CD4-positive, alpha-beta T cell (primary cell): ENCODE results near the gene COL11A1. TPM values are rescaled to one million over a fixed set of nuclear protein-coding genes. Genes with fewer than 3 reads are reported as not detected.

Experiments
- ATAC-seq: fragments of 200-7000 bp; cut with Tn5 transposase; one replicate; pipeline ENCODE4 v1.10.0; 2022; ENCODE audit warnings: mild to moderate bottlenecking; ENCODE audit not compliant: poor library complexity
- CTCF ChIA-PET: fragments of 350-600 bp; sonication (Branson Sonifier 250); formaldehyde crosslinking; loops from one replicate; lab custom pipeline; 2021; ENCODE audit warnings: antibody characterized with exemption, inconsistent platforms; lab: Charles Lee
- POLR2A ChIA-PET: fragments of 350-600 bp; sonication (Branson Sonifier 250); formaldehyde crosslinking; loops from one replicate; lab custom pipeline; 2021; ENCODE audit warnings: antibody characterized with exemption, inconsistent platforms; lab: Charles Lee
- DNase-seq, 14 experiments: peaks; one replicate each; pipeline ENCODE4 v3.0.0-alpha.2; 2013 to 2020; ENCODE audit warnings: mixed read lengths in 2 of 14
- H3K27ac ChIP-seq, 2 donors: one replicate each; pipeline versions ENCODE4 v1.5.1 to v1.7.0; 2013; ENCODE audit warnings: low read length in 2 of 2, low read depth in 1 of 2, mild to moderate bottlenecking in 1 of 2
- H3K27me3 ChIP-seq, 2 experiments: 1 replicate in 1 of 2; 2 replicates in 1 of 2; pipeline versions ENCODE4 v1.6.1 to v1.7.0; 2013; ENCODE audit warnings: low read length in 2 of 2, control low read depth in 1 of 2, mild to moderate bottlenecking in 1 of 2, moderate library complexity in 1 of 2; ENCODE audit not compliant: insufficient read depth in 2 of 2, control insufficient read depth in 1 of 2
- H3K36me3 ChIP-seq: one replicate; pipeline ENCODE4 v1.6.1; 2013; ENCODE audit warnings: low read length, control low read depth; ENCODE audit not compliant: insufficient read depth
- H3K4me1 ChIP-seq: one replicate; pipeline ENCODE4 v1.6.1; 2013; ENCODE audit warnings: low read length, control low read depth; ENCODE audit not compliant: insufficient read depth
- H3K4me3 ChIP-seq: one replicate; pipeline ENCODE4 v1.5.1; 2013; ENCODE audit warnings: mild to moderate bottlenecking, low read length, moderate library complexity
- H3K9me3 ChIP-seq, 2 experiments: 1 replicate in 1 of 2; 2 replicates in 1 of 2; pipeline versions ENCODE4 v1.6.1 to v1.7.0; 2013; ENCODE audit warnings: low read length in 2 of 2, mild to moderate bottlenecking in 2 of 2, control low read depth in 1 of 2, moderate library complexity in 1 of 2; ENCODE audit not compliant: control insufficient read depth in 1 of 2, insufficient read depth in 1 of 2
- H3K27ac Mint-ChIP-seq: one replicate; pipeline ENCODE4 v1.8.0; 2020; ENCODE audit warnings: mixed read lengths
- H3K27me3 Mint-ChIP-seq: one replicate; pipeline ENCODE4 v1.8.0; 2021; ENCODE audit warnings: mixed read lengths
- H3K36me3 Mint-ChIP-seq: one replicate; pipeline ENCODE4 v1.8.0; 2021; ENCODE audit warnings: low read depth, mixed read lengths
- H3K4me1 Mint-ChIP-seq: one replicate; pipeline ENCODE4 v1.8.0; 2021; ENCODE audit warnings: low read depth, mixed read lengths
- H3K4me3 Mint-ChIP-seq: one replicate; pipeline ENCODE4 v1.8.0; 2020; ENCODE audit warnings: mild to moderate bottlenecking, mixed read lengths
- H3K9me3 Mint-ChIP-seq: one replicate; pipeline ENCODE4 v1.8.0; 2020; ENCODE audit warnings: mixed read lengths
- intact Hi-C, 2 experiments: fragments of 100-400 bp; cut with DNase I in 1 of 2; cut with micrococcal nuclease in 1 of 2; formaldehyde crosslinking; loops; one replicate each; pipeline versions ENCODE4 v1.15.1 to v1.9.0; 2023 to 2025; cut with DNase I, micrococcal nuclease
- total RNA-seq, 174 experiments: library from RNA in 2 of 174; stranded (reverse) in 2 of 174; gene quantifications; one replicate each; pipeline ENCODE4 v1.2.3 and lab custom pipeline; 2021 to 2026
- TF ChIP-seq, protein P1 (sequence below): fragments of 200-600 bp; IDR thresholded peaks from one replicate; pipeline ENCODE4 v1.8.0; 2022; ENCODE audit warnings: antibody characterized with exemption, mild to moderate bottlenecking

COL11A1 gene
- total RNA-seq, 2 experiments from 2014 or later: not detected

DNA sequence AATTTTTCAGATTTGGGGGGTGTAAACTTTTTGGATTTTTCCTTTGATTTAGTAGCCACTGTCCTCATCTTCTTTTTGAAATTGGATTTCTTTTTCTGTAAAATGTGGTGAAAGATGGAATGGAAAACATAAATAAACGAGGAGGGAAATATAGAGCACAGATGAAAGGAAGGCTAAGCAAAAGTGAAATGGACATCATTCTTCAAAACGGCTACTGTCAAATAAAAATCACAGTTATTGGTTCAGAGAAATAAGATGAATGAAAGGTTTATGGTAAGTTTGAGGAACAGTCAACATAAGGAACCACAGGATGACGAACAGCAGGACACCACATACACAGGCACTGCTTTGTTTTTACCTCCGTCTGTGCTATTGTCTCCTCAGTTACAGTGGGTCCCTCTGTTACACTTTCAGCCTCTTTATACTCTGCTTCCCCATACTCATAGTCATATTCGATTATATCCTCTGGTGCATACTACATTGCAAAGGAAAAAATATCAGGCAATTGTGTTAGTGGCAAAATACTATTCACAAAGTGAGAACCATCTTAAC lies 82.4 kb downstream of the COL11A1 start:
- Histone ChIP-seq H3K9me3 (no peaks in the 10 kb centered on the region), H3K27me3 (no peaks in the 10 kb centered on the region), H3K4me1 (no peaks in the 10 kb centered on the region), H3K4me3 (no peak overlapping the region), H3K36me3 (no peaks in the 10 kb centered on the region), H3K27ac (no peak overlapping the region)
- ATAC-seq (no peak), DNase-seq (no peak)
- intact Hi-C loops: no loop called here
- CTCF ChIA-PET: no interaction called here
- no peaks in the 10 kb centered on the region for H3K4me1 Mint-ChIP-seq
- H3K36me3 Mint-ChIP-seq: no peaks in the 10 kb centered on the region
- H3K27me3 Mint-ChIP-seq: no peaks in the 10 kb centered on the region
- TF ChIP-seq, protein P1, sequence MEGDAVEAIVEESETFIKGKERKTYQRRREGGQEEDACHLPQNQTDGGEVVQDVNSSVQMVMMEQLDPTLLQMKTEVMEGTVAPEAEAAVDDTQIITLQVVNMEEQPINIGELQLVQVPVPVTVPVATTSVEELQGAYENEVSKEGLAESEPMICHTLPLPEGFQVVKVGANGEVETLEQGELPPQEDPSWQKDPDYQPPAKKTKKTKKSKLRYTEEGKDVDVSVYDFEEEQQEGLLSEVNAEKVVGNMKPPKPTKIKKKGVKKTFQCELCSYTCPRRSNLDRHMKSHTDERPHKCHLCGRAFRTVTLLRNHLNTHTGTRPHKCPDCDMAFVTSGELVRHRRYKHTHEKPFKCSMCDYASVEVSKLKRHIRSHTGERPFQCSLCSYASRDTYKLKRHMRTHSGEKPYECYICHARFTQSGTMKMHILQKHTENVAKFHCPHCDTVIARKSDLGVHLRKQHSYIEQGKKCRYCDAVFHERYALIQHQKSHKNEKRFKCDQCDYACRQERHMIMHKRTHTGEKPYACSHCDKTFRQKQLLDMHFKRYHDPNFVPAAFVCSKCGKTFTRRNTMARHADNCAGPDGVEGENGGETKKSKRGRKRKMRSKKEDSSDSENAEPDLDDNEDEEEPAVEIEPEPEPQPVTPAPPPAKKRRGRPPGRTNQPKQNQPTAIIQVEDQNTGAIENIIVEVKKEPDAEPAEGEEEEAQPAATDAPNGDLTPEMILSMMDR: no peak
- no peak overlapping the region for H3K4me3 Mint-ChIP-seq
- no peak overlapping the region for H3K27ac Mint-ChIP-seq
- POLR2A ChIA-PET: no interaction called here
- H3K9me3 Mint-ChIP-seq: no peaks in the 10 kb centered on the region

DNA sequence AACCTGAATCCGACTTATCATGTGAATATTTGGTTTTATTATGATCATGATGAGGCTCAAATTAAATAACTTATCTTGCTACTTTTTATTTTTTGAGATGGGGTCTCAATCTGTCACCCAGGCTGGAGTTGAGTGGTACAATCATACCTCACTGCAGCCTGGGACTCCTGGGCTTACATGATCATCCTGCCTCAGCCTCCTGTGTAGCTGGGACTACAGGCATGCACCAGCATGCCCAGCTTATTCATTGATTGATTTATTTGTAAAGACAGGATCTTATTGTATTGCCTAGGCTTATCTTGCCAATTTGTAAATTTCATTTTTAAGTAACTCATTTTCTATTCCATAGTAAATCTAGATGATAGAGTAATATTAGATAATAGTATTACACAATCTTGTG lies 84.3 kb downstream of the COL11A1 start:
- Histone ChIP-seq H3K4me3 (no peak overlapping the region), H3K4me1 (no peaks in the 10 kb centered on the region), H3K27ac (no peak overlapping the region), H3K9me3 (no peaks in the 10 kb centered on the region), H3K36me3 (no peaks in the 10 kb centered on the region), H3K27me3 (no peaks in the 10 kb centered on the region)
- H3K9me3 Mint-ChIP-seq: no peaks in the 10 kb centered on the region
- intact Hi-C loops: no loop called here
- DNase-seq (no peak), ATAC-seq (no peak)
- H3K4me3 Mint-ChIP-seq: no peak overlapping the region
- H3K27me3 Mint-ChIP-seq: no peaks in the 10 kb centered on the region
- no peaks in the 10 kb centered on the region for H3K36me3 Mint-ChIP-seq
- CTCF ChIA-PET: no interaction called here
- no peaks in the 10 kb centered on the region for H3K4me1 Mint-ChIP-seq
- TF ChIP-seq, protein P1: no peak
- POLR2A ChIA-PET: no interaction called here
- H3K27ac Mint-ChIP-seq: no peak overlapping the region

DNA sequence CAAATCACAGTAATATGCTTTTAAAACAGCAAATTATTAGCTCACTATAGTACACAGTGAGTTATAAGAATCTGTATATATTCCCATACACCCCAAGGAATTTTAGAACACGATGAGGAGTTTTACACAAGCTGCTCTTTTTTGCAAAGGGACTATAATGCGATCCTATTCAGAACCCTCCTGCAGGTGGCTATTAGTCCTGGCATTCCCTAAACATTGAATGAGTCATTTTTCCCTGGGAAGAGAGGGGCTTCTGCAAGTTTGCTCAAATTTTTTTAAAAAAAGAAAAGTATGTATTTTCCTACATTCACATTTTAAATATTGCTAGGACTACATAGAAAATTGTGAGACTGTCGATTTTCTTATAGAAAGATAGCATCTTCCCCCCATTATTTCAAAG lies 106.3 kb downstream of the COL11A1 start:
- CTCF ChIA-PET: no interaction called here
- no peak for DNase-seq
- H3K4me3 Mint-ChIP-seq: no peak overlapping the region
- intact Hi-C loops: no loop called here
- Histone ChIP-seq H3K4me1 (no peaks in the 10 kb centered on the region), H3K27ac (no peak overlapping the region), H3K36me3 (no peaks in the 10 kb centered on the region), H3K9me3 (peaks cover 0 to 3% of the 10 kb centered on the region in 2 experiments), H3K4me3 (no peak overlapping the region), H3K27me3 (no peaks in the 10 kb centered on the region)
- H3K27me3 Mint-ChIP-seq: no peaks in the 10 kb centered on the region
- H3K27ac Mint-ChIP-seq: no peak overlapping the region
- TF ChIP-seq, protein P1: no peak
- no peaks in the 10 kb centered on the region for H3K36me3 Mint-ChIP-seq
- no peaks in the 10 kb centered on the region for H3K4me1 Mint-ChIP-seq
- POLR2A ChIA-PET: no interaction called here
- ATAC-seq: no peak
- H3K9me3 Mint-ChIP-seq: no peaks in the 10 kb centered on the region
